Measurements from ENCODE around the gene TNFAIP2.
"Not testable (repeated sequence)": the region's sequence is repeated elsewhere in the genome, so short reads cannot be mapped to it uniquely, and the experiment has no call there.

TNFAIP2 gene

GRCh38 chr14:103118018-103118662 lies 5.1 kb upstream of the TNFAIP2 start:
- Histone ChIP-seq H3F3A (ENCODE audit: insufficient read depth) (no peaks in the 10 kb centered on the region), H3K4me3 (ENCODE audit: insufficient read depth, low read length, poor library complexity, severe bottlenecking) (no peak overlapping the region), H4K20me1 (ENCODE audit: low read depth, low read length) (no peaks in the 10 kb centered on the region), H3K4me2 (ENCODE audit: low read depth, low read length, poor library complexity, severe bottlenecking) (no peak overlapping the region), H3K36me3 (ENCODE audit: low read length) (no peaks in the 10 kb centered on the region), H3K27ac (ENCODE audit: low read depth, low read length) (no peak overlapping the region), H3K27me3 (ENCODE audit: low read length) (no peaks in the 10 kb centered on the region), H3K79me2 (ENCODE audit: insufficient read depth, low read length) (no peaks in the 10 kb centered on the region), H3K9me3 (ENCODE audit: insufficient read depth, low read length) (no peaks in the 10 kb centered on the region), H3K9ac (ENCODE audit: low read length) (no peak overlapping the region), H3K9me2 (replicated peaks; ENCODE audit: insufficient read depth, low read length) (no peaks in the 10 kb centered on the region), H2AFZ (ENCODE audit: low read depth, low read length, severe bottlenecking) (no peak overlapping the region)
- TF ChIP-seq EZH2phosphoT487 (conservative IDR thresholded peaks at IDR 0.05; ENCODE audit: low read length): no peak
- TF ChIP-seq CTCF (IDR thresholded peaks at IDR 0.05; ENCODE audit: insufficient read depth, low read length, poor library complexity, severe bottlenecking): no peak

DNA sequence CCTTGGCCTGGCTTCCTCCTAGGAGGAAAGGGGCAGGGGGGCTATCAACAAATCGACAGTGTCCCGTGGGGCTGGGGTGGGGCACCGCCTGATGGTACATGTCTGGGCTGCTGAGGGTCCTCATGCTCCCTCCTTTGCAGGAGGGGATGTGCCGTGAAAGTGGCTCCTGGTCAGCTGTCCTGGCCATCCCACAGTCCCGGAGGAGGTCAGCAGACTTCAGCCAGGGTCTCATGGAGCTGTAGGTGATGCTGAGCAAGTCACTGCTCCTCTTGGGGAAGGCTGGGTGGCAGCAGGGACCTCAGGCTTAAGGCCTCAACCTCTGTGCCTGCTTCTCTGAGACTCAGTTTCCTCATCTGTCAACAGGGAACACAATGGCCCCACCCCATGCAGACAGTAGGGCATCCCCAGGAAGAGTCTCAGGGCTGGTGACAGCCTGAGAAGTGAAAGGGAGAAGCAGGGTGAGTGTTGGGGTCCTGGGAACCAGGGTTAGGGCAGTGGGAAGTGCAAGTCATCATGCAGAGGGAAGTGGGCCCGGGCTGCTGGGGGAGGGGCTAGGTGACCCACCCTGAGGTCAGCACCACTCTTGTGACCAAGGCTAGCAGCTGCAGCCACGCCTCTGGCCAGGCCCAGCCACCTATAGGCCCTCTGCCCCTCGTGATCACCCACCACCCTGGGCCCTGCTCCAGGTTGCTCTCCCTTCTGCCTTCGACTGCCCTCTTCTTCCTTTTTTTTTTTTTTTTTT lies 4.4 kb upstream of the TNFAIP2 start:
- H3K9me3 ChIP-seq (ENCODE audit: insufficient read depth, low read length): no peaks in the 10 kb centered on the region
- no peaks in the 10 kb centered on the region for H3K27me3 ChIP-seq (ENCODE audit: low read length)
- H3K9me2 ChIP-seq (replicated peaks; ENCODE audit: insufficient read depth, low read length): no peaks in the 10 kb centered on the region
- no peak overlapping the region for H2AFZ ChIP-seq (ENCODE audit: low read depth, low read length, severe bottlenecking)
- no peaks in the 10 kb centered on the region for H4K20me1 ChIP-seq (ENCODE audit: low read depth, low read length)
- TF ChIP-seq EZH2phosphoT487 (conservative IDR thresholded peaks at IDR 0.05; ENCODE audit: low read length): no peak
- no peak for TF ChIP-seq CTCF (IDR thresholded peaks at IDR 0.05; ENCODE audit: insufficient read depth, low read length, poor library complexity, severe bottlenecking)
- H3K27ac ChIP-seq (ENCODE audit: low read depth, low read length): no peak overlapping the region
- no peak overlapping the region for H3K4me2 ChIP-seq (ENCODE audit: low read depth, low read length, poor library complexity, severe bottlenecking)
- H3K4me3 ChIP-seq (ENCODE audit: insufficient read depth, low read length, poor library complexity, severe bottlenecking): no peak overlapping the region
- H3K9ac ChIP-seq (ENCODE audit: low read length): no peak overlapping the region
- no peaks in the 10 kb centered on the region for H3K36me3 ChIP-seq (ENCODE audit: low read length)
- no peaks in the 10 kb centered on the region for H3F3A ChIP-seq (ENCODE audit: insufficient read depth)
- no peaks in the 10 kb centered on the region for H3K79me2 ChIP-seq (ENCODE audit: insufficient read depth, low read length)

DNA sequence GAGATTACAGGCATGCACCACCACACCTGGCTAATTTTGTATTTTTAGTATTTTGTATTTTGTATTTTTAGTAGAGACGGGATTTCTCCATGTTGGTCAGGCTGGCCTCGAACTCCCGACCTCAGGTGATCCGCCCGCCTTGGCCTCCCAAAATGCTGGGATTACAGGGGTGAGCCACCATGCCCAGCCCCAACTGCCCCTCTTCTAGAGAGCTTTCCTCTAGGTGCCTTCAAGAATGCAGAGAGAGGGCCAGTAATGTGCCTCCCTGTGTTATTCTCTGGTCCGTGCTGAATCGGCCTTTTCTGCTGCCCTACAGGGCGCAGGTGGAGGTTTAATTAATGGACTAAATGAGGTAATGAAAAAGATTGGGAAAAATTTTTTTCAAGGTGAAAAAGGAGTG lies 3.7 kb upstream of the TNFAIP2 start:
- H2AFZ ChIP-seq (ENCODE audit: low read depth, low read length, severe bottlenecking); H3K4me3 ChIP-seq (ENCODE audit: insufficient read depth, low read length, poor library complexity, severe bottlenecking); H3K36me3 ChIP-seq (ENCODE audit: low read length); H3K27ac ChIP-seq (ENCODE audit: low read depth, low read length); H3K9ac ChIP-seq (ENCODE audit: low read length); H3K79me2 ChIP-seq (ENCODE audit: insufficient read depth, low read length); H3K4me2 ChIP-seq (ENCODE audit: low read depth, low read length, poor library complexity, severe bottlenecking); H3K9me2 ChIP-seq (replicated peaks; ENCODE audit: insufficient read depth, low read length); H3K27me3 ChIP-seq (ENCODE audit: low read length); H3F3A ChIP-seq (ENCODE audit: insufficient read depth); H4K20me1 ChIP-seq (ENCODE audit: low read depth, low read length); H3K9me3 ChIP-seq (ENCODE audit: insufficient read depth, low read length): not testable (repeated sequence)

Measured in SU-DHL-6 (cell line).